ENCODE measurements around the gene DCTN2. TPM values are rescaled to one million over a fixed set of nuclear protein-coding genes. Genes with fewer than 3 reads are reported as not detected.

Gene DCTN2
- polyA plus RNA-seq, 2 of the 4 experiments (the other 2 are of a cell fraction) = 169 to 211 TPM

- POLR2A ChIA-PET = no interaction called here
- DNase-seq (ENCODE audit: low read depth in 1 of 2, low spot score in 1 of 2) = no peak
- TF ChIP-seq CBX2 (IDR thresholded peaks at IDR 0.05; ENCODE audit: borderline replicate concordance, low read depth) = no peak
- no peak for TF ChIP-seq NR3C1 (IDR thresholded peaks at IDR 0.05)
- no peak for TF ChIP-seq KDM1A (IDR thresholded peaks at IDR 0.05; ENCODE audit: low read depth)
- TF ChIP-seq CEBPB (IDR thresholded peaks at IDR 0.05) = no peak
- TF ChIP-seq ESRRA (IDR thresholded peaks at IDR 0.05; ENCODE audit: borderline replicate concordance, low read length) = no peak
- TF ChIP-seq FOSL2 (IDR thresholded peaks at IDR 0.05) = no peak
- no peak for TF ChIP-seq FOSL2 (CRISPR knock-in tag; IDR thresholded peaks at IDR 0.05)
- TF ChIP-seq PHF8 (IDR thresholded peaks at IDR 0.05; ENCODE audit: borderline replicate concordance, low read depth) = no peak
- TF ChIP-seq HEYL (CRISPR knock-in tag; IDR thresholded peaks at IDR 0.05) = no peak
- TF ChIP-seq EP300 (IDR thresholded peaks at IDR 0.05) = no peak
- no peak for TF ChIP-seq POLR2A (IDR thresholded peaks at IDR 0.05; ENCODE audit: low read length)
- CTCF ChIA-PET = interaction anchor here (0.8 to 19.9 kb wide), 6 partner anchors 9 to 253 kb away, joined by 3 to 240 read pairs (median 6); partner anchors contain the start of genes AGAP2 and GLI1
- Histone ChIP-seq H3K4me1 (peaks cover 12% of the 10 kb centered on the region), H3K27ac (no peak overlapping the region), H3K4me2 (no peak overlapping the region), H3K9me3 (no peaks in the 10 kb centered on the region), H3K4me3 (no peak overlapping the region)
- FAIRE-seq = no peak
- ATAC-seq = no peak
These were observed 61.3 kb downstream of the DCTN2 start for GRCh38 chr12:57485695-57486094.

GRCh38 chr12:57483466-57483865 lies 63.5 kb downstream of the DCTN2 start:
- ChIA-PET CTCF (interaction anchor here (1.2 to 19.9 kb wide), 4 partner anchors 14 to 269 kb away, joined by 3 to 240 read pairs (median 4); partner anchors contain the start of gene GLI1), POLR2A (no interaction called here)
- H3K4me2 ChIP-seq = no peak overlapping the region
- DNase-seq (ENCODE audit: low read depth in 1 of 2, low spot score in 1 of 2) (no peak), ATAC-seq (no peak), FAIRE-seq (no peak)
- 49% methylated on average over 5 of the region's 5 CpGs for WGBS (ENCODE audit: missing lambda C conversion rate)
- no peak for TF ChIP-seq FOSB (CRISPR knock-in tag; IDR thresholded peaks at IDR 0.05)
- TF ChIP-seq CBX2 (IDR thresholded peaks at IDR 0.05; ENCODE audit: borderline replicate concordance, low read depth) = no peak
- no peak for TF ChIP-seq PBX3 (IDR thresholded peaks at IDR 0.05)
- no peak for TF ChIP-seq EP300 (IDR thresholded peaks at IDR 0.05)
- TF ChIP-seq BCL3 (IDR thresholded peaks at IDR 0.05) = no peak
- no peak for TF ChIP-seq HDAC2 (IDR thresholded peaks at IDR 0.05)
- H3K9me3 ChIP-seq = no peaks in the 10 kb centered on the region
- H3K4me1 ChIP-seq = peaks cover 6% of the 10 kb centered on the region; the same call in 2 of the 3 replicates
- no peak overlapping the region for H3K4me3 ChIP-seq
- no peak overlapping the region for H3K27ac ChIP-seq

- no peak overlapping the region for H3K27ac ChIP-seq
- no peaks in the 10 kb centered on the region for H3K9me3 ChIP-seq
- no peak for FAIRE-seq
- peaks cover 14% of the 10 kb centered on the region; the same call in 2 of the 3 replicates for H3K4me1 ChIP-seq
- no peak overlapping the region for H3K4me3 ChIP-seq
- no peak for DNase-seq (ENCODE audit: low read depth in 1 of 2, low spot score in 1 of 2)
- no peak; a peak in 1 of 6 replicates for ATAC-seq
- 78% methylated on average over 1 of the region's 1 CpG for WGBS (ENCODE audit: missing lambda C conversion rate)
- TF ChIP-seq FOXS1 (CRISPR knock-in tag; IDR thresholded peaks at IDR 0.05) (no peak), ZNF302 (CRISPR knock-in tag; IDR thresholded peaks at IDR 0.05) (no peak), HOXA7 (CRISPR knock-in tag; IDR thresholded peaks at IDR 0.05) (no peak), TFCP2L1 (CRISPR knock-in tag; IDR thresholded peaks at IDR 0.05) (no peak), HDAC2 (IDR thresholded peaks at IDR 0.05) (no peak), ELK1 (IDR thresholded peaks at IDR 0.05; ENCODE audit: low read depth, low read length) (no peak), NR3C1 (IDR thresholded peaks at IDR 0.05) (no peak), KDM5A (IDR thresholded peaks at IDR 0.05) (no peak), GATA3 (IDR thresholded peaks at IDR 0.05; ENCODE audit: borderline replicate concordance) (no peak), EHF (CRISPR knock-in tag; IDR thresholded peaks at IDR 0.05) (no peak), FOSB (CRISPR knock-in tag; IDR thresholded peaks at IDR 0.05) (no peak), PHF8 (IDR thresholded peaks at IDR 0.05; ENCODE audit: borderline replicate concordance, low read depth) (no peak), ZC3H11A (IDR thresholded peaks at IDR 0.05) (no peak), HES2 (IDR thresholded peaks at IDR 0.05) (no peak), MAX (IDR thresholded peaks at IDR 0.05) (no peak), RCOR1 (IDR thresholded peaks at IDR 0.05; ENCODE audit: low read depth, low read length) (no peak), EHMT2 (IDR thresholded peaks at IDR 0.05; ENCODE audit: low read depth) (no peak), KDM1A (IDR thresholded peaks at IDR 0.05; ENCODE audit: low read depth) (no peak), MYC (IDR thresholded peaks at IDR 0.05; ENCODE audit: borderline replicate concordance, low read length) (no peak)
- ChIA-PET POLR2A (interaction anchor here (0.7 kb wide), 1 partner anchor 19 kb away, joined by 6 read pairs; no protein-coding TSS in a partner anchor), CTCF (interaction anchor here (1.0 to 19.9 kb wide), 4 partner anchors 9 to 26 kb away, joined by 4 to 240 read pairs (median 6); partner anchors contain the start of gene GLI1)
- H3K4me2 ChIP-seq = no peak overlapping the region
These were observed 65.3 kb downstream of the DCTN2 start for GRCh38 chr12:57481671-57482070.

All from A549 (cell line).